GM19395 (cell line): ENCODE data around the gene GOLPH3L.
"Not testable (repeated sequence)": the region's sequence is repeated elsewhere in the genome, so short reads cannot be mapped to it uniquely, and the experiment has no call there.

Experiments
- ATAC-seq: cut with Tn5 transposase; IDR thresholded peaks from one replicate; pipeline ENCODE4 v1.9.1; 2021; ENCODE audit warnings: mild to moderate bottlenecking, moderate library complexity; ENCODE audit not compliant: unreplicated experiment

GOLPH3L gene

GRCh38 chr1:150696995-150697927, at the start of gene GOLPH3L:
Gene GOLPH3L, minus strand, starts transcription at chr1:150697154. Its CDS starts 2,316 bp downstream, at chr1:150694838.
- peak; percentile 100 for ATAC-seq

GRCh38 chr1:150730130-150730721, 33.3 kb upstream of the GOLPH3L start:
- ATAC-seq = no peak

- no peak for ATAC-seq
Observed at GRCh38 chr1:150724336-150724735, 27.4 kb upstream of the GOLPH3L start.

- no peak for ATAC-seq
Observed at GRCh38 chr1:150720703-150721102, 23.7 kb upstream of the GOLPH3L start, which contains the start of gene HORMAD1. Gene HORMAD1, minus strand, starts transcription at chr1:150720895. Its CDS starts 1,390 bp downstream, at chr1:150719505.

- no peak for ATAC-seq
Observed at GRCh38 chr1:150720098-150720497, 23.1 kb upstream of the GOLPH3L start.

- ATAC-seq = no peak
Observed at GRCh38 chr1:150718225-150718891, 21.4 kb upstream of the GOLPH3L start.

- ATAC-seq = not testable (repeated sequence)
Observed at GRCh38 chr1:150709031-150709430, 12.1 kb upstream of the GOLPH3L start.

GRCh38 chr1:150708595-150708994, 11.6 kb upstream of the GOLPH3L start:
- peak; percentile 68 for ATAC-seq

- ATAC-seq = no peak
Observed at GRCh38 chr1:150706091-150706490, 9.1 kb upstream of the GOLPH3L start.

- ATAC-seq = no peak
Observed at GRCh38 chr1:150703427-150703826, 6.5 kb upstream of the GOLPH3L start.

GRCh38 chr1:150696590-150696989, 364 bp downstream of the GOLPH3L start:
- no peak for ATAC-seq

- ATAC-seq = no peak
Observed at GRCh38 chr1:150696162-150696561, 792 bp downstream of the GOLPH3L start.

GRCh38 chr1:150695561-150695960, 1.4 kb downstream of the GOLPH3L start:
- no peak for ATAC-seq

- no peak for ATAC-seq
Observed at GRCh38 chr1:150692720-150693119, 4.2 kb downstream of the GOLPH3L start.

GRCh38 chr1:150688763-150689162, 8.2 kb downstream of the GOLPH3L start:
- no peak for ATAC-seq

- ATAC-seq = no peak
Observed at GRCh38 chr1:150686275-150686674, 10.7 kb downstream of the GOLPH3L start.

- ATAC-seq = no peak
Observed at GRCh38 chr1:150683914-150684313, 13.0 kb downstream of the GOLPH3L start.

GRCh38 chr1:150678988-150679387, 18.0 kb downstream of the GOLPH3L start:
- ATAC-seq = no peak

GRCh38 chr1:150674881-150675280, 22.1 kb downstream of the GOLPH3L start:
- ATAC-seq = no peak

- no peak for ATAC-seq
Observed at GRCh38 chr1:150663321-150663720, 33.6 kb downstream of the GOLPH3L start.

- no peak for ATAC-seq
Observed at GRCh38 chr1:150662811-150663210, 34.1 kb downstream of the GOLPH3L start.
